SK-N-MC (cell line): ENCODE measurements around the gene RAB4B.

Experiments
- DNase-seq: peaks from one replicate; pipeline ENCODE4 v3.0.0-alpha.2; 2011; ENCODE audit warnings: low read depth, low spot score
- H3K27ac ChIP-seq: fragments of 200-600 bp; sonication (generic); 2 replicates; pipeline ENCODE4 v1.5.1; 2016; ENCODE audit warnings: mixed run types
- H3K36me3 ChIP-seq: fragments of 200-600 bp; sonication (generic); 2 replicates; pipeline ENCODE4 v1.6.1; 2017; ENCODE audit warnings: antibody characterized with exemption, low read length, mixed read lengths; ENCODE audit not compliant: insufficient read depth
- H3K4me3 ChIP-seq: fragments of 200-600 bp; sonication (generic); 2 replicates; pipeline ENCODE4 v1.5.1; 2016
- H3K9ac ChIP-seq: fragments of 200-600 bp; sonication (generic); 2 replicates; pipeline ENCODE4 v1.8.0; 2017; ENCODE audit warnings: mixed run types, mixed read lengths; ENCODE audit not compliant: insufficient read length
- H3K9me3 ChIP-seq: fragments of 200-600 bp; sonication (generic); 2 replicates; pipeline ENCODE4 v1.6.1; 2017; ENCODE audit warnings: low read depth, mild to moderate bottlenecking, antibody characterized with exemption, low read length, moderate library complexity, mixed read lengths
- EZH2 ChIP-seq: fragments of 200-600 bp; sonication (generic); IDR thresholded peaks from one replicate; pipeline ENCODE4 v1.6.1; 2017; ENCODE audit warnings: antibody characterized with exemption
- FOXP2 ChIP-seq: optimal IDR thresholded peaks from 2 replicates; pipeline ENCODE3; 2011; ENCODE audit warnings: mild to moderate bottlenecking, moderate library complexity; ENCODE audit not compliant: insufficient read depth; ENCODE audit errors: extremely low read length, control extremely low read depth
- POLR2AphosphoS5 ChIP-seq: IDR thresholded peaks from 2 replicates; pipeline ENCODE4 v1.6.1; 2012; ENCODE audit warnings: mild to moderate bottlenecking, low read depth, low read length, borderline replicate concordance

RAB4B gene

GRCh38 chr19:40785526-40785925 lies 7.5 kb downstream of the RAB4B start:
- no peaks in the 10 kb centered on the region for H3K9me3 ChIP-seq
- no peak overlapping the region for H3K9ac ChIP-seq
- H3K27ac ChIP-seq: no peak overlapping the region
- H3K36me3 ChIP-seq: no peaks in the 10 kb centered on the region
- H3K4me3 ChIP-seq: no peak overlapping the region
- DNase-seq: no peak
- TF ChIP-seq EZH2: no peak
- no peak for TF ChIP-seq FOXP2
- no peak for TF ChIP-seq POLR2AphosphoS5

DNA sequence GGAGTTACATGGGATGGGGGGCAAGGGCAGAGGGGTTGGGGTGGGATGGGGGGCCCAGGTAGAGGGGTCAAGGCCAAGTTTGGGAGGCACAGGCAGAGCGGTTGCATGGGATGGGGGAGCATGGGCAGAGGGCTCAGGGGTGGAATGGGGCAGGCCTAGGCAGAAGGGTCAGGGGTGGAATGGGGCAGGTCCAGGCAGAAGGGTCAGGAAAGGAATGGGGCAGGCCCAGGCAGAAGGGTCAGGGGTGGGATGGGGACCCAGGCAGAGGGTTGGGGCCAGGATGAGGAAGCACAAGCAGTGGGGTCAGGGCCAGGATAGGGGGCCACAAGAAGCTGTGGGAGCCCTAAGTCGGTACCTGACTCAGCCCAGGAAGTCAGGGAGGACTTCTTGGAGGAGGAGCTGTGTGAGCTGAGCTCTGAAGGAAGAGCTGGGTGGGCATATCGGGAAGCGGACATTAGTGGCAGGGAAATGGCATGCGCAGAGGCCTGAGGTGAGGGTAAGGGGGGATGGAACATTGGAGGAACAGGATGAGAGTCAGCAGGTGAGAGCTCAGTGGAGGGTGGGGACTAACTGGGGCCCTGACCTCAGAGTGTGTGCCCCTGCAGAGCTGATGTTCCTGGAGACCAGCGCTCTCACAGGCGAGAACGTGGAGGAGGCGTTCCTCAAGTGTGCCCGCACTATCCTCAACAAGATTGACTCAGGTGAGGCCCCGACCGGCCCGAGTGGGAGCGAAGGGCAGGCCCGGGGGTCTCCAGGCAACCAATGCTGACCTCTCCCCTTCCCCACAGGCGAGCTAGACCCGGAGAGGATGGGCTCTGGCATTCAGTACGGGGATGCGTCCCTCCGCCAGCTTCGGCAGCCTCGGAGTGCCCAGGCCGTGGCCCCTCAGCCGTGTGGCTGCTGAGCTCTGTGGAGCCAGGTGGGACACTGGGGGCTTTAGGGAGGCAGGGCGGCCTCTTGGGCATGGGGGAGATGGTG lies 8.3 kb downstream of the RAB4B start:
- no peak overlapping the region for H3K9ac ChIP-seq
- no peak for DNase-seq
- H3K9me3 ChIP-seq: no peaks in the 10 kb centered on the region
- no peak overlapping the region for H3K4me3 ChIP-seq
- H3K27ac ChIP-seq: no peak overlapping the region
- H3K36me3 ChIP-seq: no peaks in the 10 kb centered on the region
- TF ChIP-seq FOXP2 (no peak), POLR2AphosphoS5 (no peak), EZH2 (no peak)

GRCh38 chr19:40791349-40791748 lies 13.3 kb downstream of the RAB4B start:
- Histone ChIP-seq H3K9ac (no peak overlapping the region), H3K9me3 (no peaks in the 10 kb centered on the region), H3K27ac (no peak overlapping the region), H3K4me3 (no peak overlapping the region), H3K36me3 (no peaks in the 10 kb centered on the region)
- no peak for DNase-seq
- TF ChIP-seq EZH2: no peak

GRCh38 chr19:40791996-40792395 lies 13.9 kb downstream of the RAB4B start:
- Histone ChIP-seq H3K27ac (no peak overlapping the region), H3K4me3 (no peak overlapping the region), H3K36me3 (no peaks in the 10 kb centered on the region), H3K9ac (no peak overlapping the region), H3K9me3 (no peaks in the 10 kb centered on the region)
- DNase-seq: no peak
- no peak for TF ChIP-seq FOXP2
- TF ChIP-seq POLR2AphosphoS5: no peak
- no peak for TF ChIP-seq EZH2

DNA sequence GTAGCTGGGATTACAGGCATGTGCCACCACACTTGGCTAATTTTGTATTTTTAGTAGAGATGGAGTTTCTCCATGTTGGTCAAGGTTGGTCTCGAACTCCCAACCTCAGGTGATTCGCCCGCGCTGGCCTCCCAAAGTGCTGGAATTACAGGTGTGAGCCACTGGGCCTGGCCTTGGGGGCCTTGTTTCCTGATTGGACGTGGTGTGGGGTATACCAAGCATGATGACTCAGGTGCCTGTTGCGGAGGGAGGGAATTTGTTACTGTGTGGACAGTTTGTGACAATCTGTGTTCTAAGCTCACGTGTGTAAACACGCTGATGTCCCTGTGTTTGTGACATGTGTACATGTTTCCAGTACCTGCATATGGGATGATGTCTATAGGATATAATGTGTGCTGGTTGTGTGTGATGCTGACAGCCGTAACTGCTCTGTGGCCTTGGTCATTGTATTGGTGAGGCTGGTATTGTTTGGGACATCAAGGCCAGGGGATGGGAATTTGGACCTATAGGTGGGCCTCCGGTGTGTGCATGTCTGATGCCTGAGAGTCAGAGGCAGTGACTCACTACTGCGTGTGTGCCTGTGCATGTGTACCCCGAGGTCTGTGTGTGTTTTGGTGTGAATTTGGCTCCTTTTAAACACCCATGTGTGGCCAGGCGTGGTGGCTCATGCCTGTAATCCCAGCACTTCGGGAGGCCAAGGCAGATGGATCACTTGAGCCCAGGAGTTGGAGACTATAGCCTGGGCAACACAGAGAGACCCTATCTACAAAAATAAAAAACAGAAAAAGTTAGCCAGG lies 19.3 kb downstream of the RAB4B start:
- TF ChIP-seq EZH2 (no peak), POLR2AphosphoS5 (no peak), FOXP2 (no peak)
- Histone ChIP-seq H3K36me3 (peaks cover 26% of the 10 kb centered on the region), H3K9ac (no peak overlapping the region), H3K27ac (no peak overlapping the region; the same call in 1 of the 2 replicates), H3K9me3 (no peaks in the 10 kb centered on the region), H3K4me3 (no peak overlapping the region)
- no peak for DNase-seq

DNA sequence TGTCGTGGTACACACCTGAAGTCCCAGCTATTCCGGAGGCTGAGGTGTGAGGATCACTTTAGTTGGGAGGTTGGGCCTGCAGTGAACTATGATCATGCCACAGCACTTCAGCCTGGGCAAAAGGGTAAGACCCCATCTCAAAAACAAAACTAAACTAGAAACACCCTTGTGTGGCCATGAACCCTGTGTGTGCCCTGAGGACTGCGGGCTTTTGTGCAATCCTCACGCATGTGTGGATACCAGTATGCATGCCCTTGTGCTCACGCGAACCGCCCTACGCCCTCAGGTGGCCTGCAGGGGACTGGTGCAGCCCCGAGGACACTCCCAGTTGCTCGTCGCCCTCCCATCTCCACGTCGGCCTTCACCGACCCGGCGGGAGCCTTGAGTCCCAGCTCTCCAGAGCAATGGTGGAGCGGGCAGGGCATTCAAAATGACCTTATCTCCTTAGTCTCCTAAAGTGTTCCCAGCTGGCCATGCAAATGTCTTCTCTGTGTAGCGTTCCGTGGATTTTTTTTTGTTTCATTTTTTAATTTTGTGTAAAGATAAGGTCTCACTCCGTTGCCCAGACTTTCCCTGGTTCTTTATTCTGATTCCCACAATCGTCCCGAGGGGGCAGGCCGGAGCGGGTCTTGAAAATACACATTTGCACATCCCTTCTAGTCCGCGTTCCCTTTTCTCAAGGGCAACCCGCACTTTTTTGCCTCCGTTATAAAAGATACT lies 20.1 kb downstream of the RAB4B start:
- H3K9ac ChIP-seq: peak overlapping the region; percentile 87
- no peak for DNase-seq
- peak overlapping the region; percentile 87 for H3K27ac ChIP-seq
- H3K9me3 ChIP-seq: no peaks in the 10 kb centered on the region
- peak overlapping the region; percentile 91 for H3K4me3 ChIP-seq
- TF ChIP-seq EZH2: no peak
- no peak for TF ChIP-seq FOXP2
- no peak for TF ChIP-seq POLR2AphosphoS5
- peaks cover 33% of the 10 kb centered on the region for H3K36me3 ChIP-seq

GRCh38 chr19:40798683-40799557 lies 20.9 kb downstream of the RAB4B start, which contains the start of gene EGLN2:
TSS of gene EGLN2 (plus strand) at chr19:40799191. CDS start at chr19:40800573, 1,382 bp downstream.
- TF ChIP-seq EZH2: no peak
- TF ChIP-seq FOXP2: peak; percentile 86
- TF ChIP-seq POLR2AphosphoS5: peak; percentile 73
- Histone ChIP-seq H3K27ac (peak within 1 kb of the TSS; percentile 87), H3K9me3 (no peaks in the 10 kb centered on the region), H3K36me3 (peaks cover 41% of the 10 kb centered on the region), H3K9ac (peak within 1 kb of the TSS; percentile 92), H3K4me3 (peak within 1 kb of the TSS; percentile 94)
- peak; percentile 97 for DNase-seq
